ENCODE measurements around the gene SWT1.
"Not testable (repeated sequence)": the region's sequence is repeated elsewhere in the genome, so short reads cannot be mapped to it uniquely, and the experiment has no call there.

Gene SWT1

GRCh38 chr1:185170291-185170848 lies 13.4 kb downstream of the SWT1 start:
- no peak for DNase-seq (ENCODE audit: low read depth, low spot score)

GRCh38 chr1:185193756-185194155 lies 36.8 kb downstream of the SWT1 start:
- no peak for DNase-seq (ENCODE audit: low read depth, low spot score)

- not testable (repeated sequence) for DNase-seq (ENCODE audit: low read depth, low spot score)
These were observed 41.7 kb downstream of the SWT1 start for GRCh38 chr1:185198712-185199111.

- no peak for DNase-seq (ENCODE audit: low read depth, low spot score)
These were observed 43.9 kb downstream of the SWT1 start for GRCh38 chr1:185200889-185201288.

GRCh38 chr1:185207170-185207569 lies 50.2 kb downstream of the SWT1 start:
- no peak for DNase-seq (ENCODE audit: low read depth, low spot score)

GRCh38 chr1:185207980-185208602 lies 51.1 kb downstream of the SWT1 start:
- DNase-seq (ENCODE audit: low read depth, low spot score) = no peak

- no peak for DNase-seq (ENCODE audit: low read depth, low spot score)
These were observed 51.7 kb downstream of the SWT1 start for GRCh38 chr1:185208626-185209180.

GRCh38 chr1:185209357-185209756 lies 52.4 kb downstream of the SWT1 start:
- not testable (repeated sequence) for DNase-seq (ENCODE audit: low read depth, low spot score)

GRCh38 chr1:185213091-185213490 lies 56.1 kb downstream of the SWT1 start:
- DNase-seq (ENCODE audit: low read depth, low spot score) = no peak

- no peak for DNase-seq (ENCODE audit: low read depth, low spot score)
These were observed 58.9 kb downstream of the SWT1 start for GRCh38 chr1:185215911-185216310.

- DNase-seq (ENCODE audit: low read depth, low spot score) = no peak
These were observed 67.2 kb downstream of the SWT1 start for GRCh38 chr1:185224132-185224531.

GRCh38 chr1:185227161-185227560 lies 70.2 kb downstream of the SWT1 start:
- DNase-seq (ENCODE audit: low read depth, low spot score) = no peak

GRCh38 chr1:185228979-185229378 lies 72.0 kb downstream of the SWT1 start:
- DNase-seq (ENCODE audit: low read depth, low spot score) = no peak

- DNase-seq (ENCODE audit: low read depth, low spot score) = no peak
These were observed 73.0 kb downstream of the SWT1 start for GRCh38 chr1:185229981-185230380.

GRCh38 chr1:185232874-185233273 lies 75.9 kb downstream of the SWT1 start:
- no peak for DNase-seq (ENCODE audit: low read depth, low spot score)

GRCh38 chr1:185234183-185234582 lies 77.2 kb downstream of the SWT1 start:
- not testable (repeated sequence) for DNase-seq (ENCODE audit: low read depth, low spot score)

- DNase-seq (ENCODE audit: low read depth, low spot score) = not testable (repeated sequence)
These were observed 80.2 kb downstream of the SWT1 start for GRCh38 chr1:185237176-185237575.

- no peak for DNase-seq (ENCODE audit: low read depth, low spot score)
These were observed 80.7 kb downstream of the SWT1 start for GRCh38 chr1:185237661-185238060.

GRCh38 chr1:185238447-185238846 lies 81.5 kb downstream of the SWT1 start:
- DNase-seq (ENCODE audit: low read depth, low spot score) = no peak

GRCh38 chr1:185239861-185240260 lies 82.9 kb downstream of the SWT1 start:
- DNase-seq (ENCODE audit: low read depth, low spot score) = no peak

- no peak for DNase-seq (ENCODE audit: low read depth, low spot score)
These were observed 84.2 kb downstream of the SWT1 start for GRCh38 chr1:185241127-185241526.

- DNase-seq (ENCODE audit: low read depth, low spot score) = no peak
These were observed 87.2 kb downstream of the SWT1 start for GRCh38 chr1:185244015-185244747.

- no peak for DNase-seq (ENCODE audit: low read depth, low spot score)
These were observed 88.5 kb downstream of the SWT1 start for GRCh38 chr1:185245466-185245865.
